AG09309 (cell line): Measurements from ENCODE around the gene F12.
"Not testable (repeated sequence)": the region's sequence is repeated elsewhere in the genome, so short reads cannot be mapped to it uniquely, and the experiment has no call there.

Experiments
- DNase-seq: peaks from one replicate; pipeline ENCODE4 v3.0.0-alpha.2; 2010; ENCODE audit warnings: low read depth
- H3K4me3 ChIP-seq: 2 replicates; pipeline ENCODE4 v1.5.1; 2011; ENCODE audit warnings: mild to moderate bottlenecking, low read depth, low read length, moderate library complexity; ENCODE audit not compliant: control insufficient read depth
- CTCF ChIP-seq: IDR thresholded peaks from 2 replicates; pipeline ENCODE4 v1.5.1; 2011; ENCODE audit warnings: mild to moderate bottlenecking, low read depth, low read length, inconsistent platforms; ENCODE audit not compliant: insufficient read depth, control insufficient read depth; ENCODE audit errors: missing control alignments

The F12 gene

GRCh38 chr5:177377851-177378776, 31.2 kb downstream of the F12 start:
- no peak overlapping the region for H3K4me3 ChIP-seq
- no peak for TF ChIP-seq CTCF
- no peak for DNase-seq

- no peak overlapping the region for H3K4me3 ChIP-seq
- no peak for TF ChIP-seq CTCF
- DNase-seq, result no peak
These were observed 33.3 kb downstream of the F12 start for GRCh38 chr5:177376107-177376506.

- not testable (repeated sequence) for DNase-seq, H3K4me3 ChIP-seq
These were observed 33.8 kb downstream of the F12 start for GRCh38 chr5:177375516-177375915.

- TF ChIP-seq CTCF, result no peak
- H3K4me3 ChIP-seq, result no peak overlapping the region
- DNase-seq, result no peak
These were observed 35.2 kb downstream of the F12 start for GRCh38 chr5:177374211-177374610.

GRCh38 chr5:177373806-177374205, 35.6 kb downstream of the F12 start:
- TF ChIP-seq CTCF, result no peak
- no peak for DNase-seq
- H3K4me3 ChIP-seq, result no peak overlapping the region

- no peak for DNase-seq
- no peak for TF ChIP-seq CTCF
- no peak overlapping the region for H3K4me3 ChIP-seq
These were observed 36.5 kb downstream of the F12 start for GRCh38 chr5:177372910-177373309.

- no peak for TF ChIP-seq CTCF
- DNase-seq, result no peak
- no peak overlapping the region for H3K4me3 ChIP-seq
These were observed 37.1 kb downstream of the F12 start for GRCh38 chr5:177372034-177372896.
